Chondrocyte (in vitro differentiated cells): ENCODE measurements around the gene MED14. TPM values are rescaled to one million over a fixed set of nuclear protein-coding genes. Genes with fewer than 3 reads are reported as not detected.
A peak's percentile ranks its signal among the peaks of the same experiment; 100 is the strongest.

Experiments used
- DNase-seq: peaks from one replicate; pipeline ENCODE4 v3.0.0; 2021; ENCODE audit warnings: mixed read lengths, low spot score
- H3K27ac Mint-ChIP-seq: one replicate; pipeline ENCODE4 v1.8.0; 2021; ENCODE audit warnings: mild to moderate bottlenecking, moderate library complexity, mixed read lengths; ENCODE audit not compliant: unreplicated experiment
- H3K27me3 Mint-ChIP-seq: 2 replicates; pipeline ENCODE4 v1.8.0; 2021; ENCODE audit warnings: low read depth, mixed read lengths
- H3K36me3 Mint-ChIP-seq: 2 replicates; pipeline ENCODE4 v1.8.0; 2021; ENCODE audit warnings: low read depth, mixed read lengths
- H3K4me1 Mint-ChIP-seq: 2 replicates; pipeline ENCODE4 v1.8.0; 2021; ENCODE audit warnings: low read depth, mild to moderate bottlenecking, mixed read lengths
- H3K4me3 Mint-ChIP-seq: one replicate; pipeline ENCODE4 v1.8.0; 2021; ENCODE audit warnings: mild to moderate bottlenecking, moderate library complexity, mixed read lengths; ENCODE audit not compliant: unreplicated experiment
- H3K9me3 Mint-ChIP-seq: 2 replicates; pipeline ENCODE4 v1.8.0; 2021; ENCODE audit warnings: low read depth, mixed read lengths
- total RNA-seq: library from RNA; stranded (reverse); gene quantifications from 3 replicates; pipeline ENCODE4 v1.2.1, GENCODE V29; 2021
- TF ChIP-seq, protein P1 (sequence below): fragments of 200-600 bp; sonication (generic); IDR thresholded peaks from 2 replicates; pipeline ENCODE4 v1.5.0; 2021; ENCODE audit warnings: antibody characterized with exemption, mild to moderate bottlenecking, moderate library complexity

MED14 gene
- total RNA-seq, 1 donor from 2014 or later: 62.9 TPM

DNA sequence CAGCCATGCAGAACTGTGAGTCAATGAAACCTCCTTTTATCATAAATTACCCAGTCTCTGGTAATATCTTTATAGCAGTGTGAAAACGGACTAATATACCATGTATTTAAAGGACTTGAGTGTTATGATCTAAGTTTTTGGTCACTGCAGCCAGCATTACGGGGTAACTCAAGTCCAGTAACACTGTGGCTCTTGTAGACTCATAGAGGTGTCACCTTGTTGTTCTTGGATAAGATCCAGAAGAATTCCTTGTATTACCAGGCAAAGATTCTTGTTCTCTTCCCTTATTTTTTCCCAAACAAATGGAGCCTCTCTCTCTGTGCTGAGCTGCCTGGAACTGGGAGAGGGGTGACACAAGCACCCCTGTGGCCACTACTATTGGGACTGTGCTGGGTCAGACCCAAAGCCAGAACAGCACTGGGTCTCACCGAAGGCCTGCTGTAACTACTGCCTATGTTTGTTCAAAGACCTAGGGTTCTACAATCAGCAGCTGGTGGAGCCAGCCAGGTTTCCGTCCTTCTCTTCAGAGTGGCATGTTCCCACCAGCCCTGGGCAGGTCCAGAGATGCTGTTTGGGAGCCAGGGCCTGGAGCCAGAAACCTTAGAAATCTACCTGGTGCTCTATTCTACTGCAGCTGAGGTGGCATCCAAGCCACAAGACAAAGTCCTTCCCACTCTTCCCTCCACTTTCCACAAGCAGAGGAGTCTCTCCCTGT, 43.7 kb upstream of the MED14 start:
- DNase-seq: no peak
- Mint-ChIP-seq H3K9me3 (peaks cover 3% of the 10 kb centered on the region), H3K27me3 (no peaks in the 10 kb centered on the region), H3K27ac (peak overlapping the region; percentile 23), H3K4me1 (peaks cover 51% of the 10 kb centered on the region), H3K36me3 (no peaks in the 10 kb centered on the region), H3K4me3 (no peak overlapping the region)
- TF ChIP-seq, protein P1, sequence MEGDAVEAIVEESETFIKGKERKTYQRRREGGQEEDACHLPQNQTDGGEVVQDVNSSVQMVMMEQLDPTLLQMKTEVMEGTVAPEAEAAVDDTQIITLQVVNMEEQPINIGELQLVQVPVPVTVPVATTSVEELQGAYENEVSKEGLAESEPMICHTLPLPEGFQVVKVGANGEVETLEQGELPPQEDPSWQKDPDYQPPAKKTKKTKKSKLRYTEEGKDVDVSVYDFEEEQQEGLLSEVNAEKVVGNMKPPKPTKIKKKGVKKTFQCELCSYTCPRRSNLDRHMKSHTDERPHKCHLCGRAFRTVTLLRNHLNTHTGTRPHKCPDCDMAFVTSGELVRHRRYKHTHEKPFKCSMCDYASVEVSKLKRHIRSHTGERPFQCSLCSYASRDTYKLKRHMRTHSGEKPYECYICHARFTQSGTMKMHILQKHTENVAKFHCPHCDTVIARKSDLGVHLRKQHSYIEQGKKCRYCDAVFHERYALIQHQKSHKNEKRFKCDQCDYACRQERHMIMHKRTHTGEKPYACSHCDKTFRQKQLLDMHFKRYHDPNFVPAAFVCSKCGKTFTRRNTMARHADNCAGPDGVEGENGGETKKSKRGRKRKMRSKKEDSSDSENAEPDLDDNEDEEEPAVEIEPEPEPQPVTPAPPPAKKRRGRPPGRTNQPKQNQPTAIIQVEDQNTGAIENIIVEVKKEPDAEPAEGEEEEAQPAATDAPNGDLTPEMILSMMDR: no peak

DNA sequence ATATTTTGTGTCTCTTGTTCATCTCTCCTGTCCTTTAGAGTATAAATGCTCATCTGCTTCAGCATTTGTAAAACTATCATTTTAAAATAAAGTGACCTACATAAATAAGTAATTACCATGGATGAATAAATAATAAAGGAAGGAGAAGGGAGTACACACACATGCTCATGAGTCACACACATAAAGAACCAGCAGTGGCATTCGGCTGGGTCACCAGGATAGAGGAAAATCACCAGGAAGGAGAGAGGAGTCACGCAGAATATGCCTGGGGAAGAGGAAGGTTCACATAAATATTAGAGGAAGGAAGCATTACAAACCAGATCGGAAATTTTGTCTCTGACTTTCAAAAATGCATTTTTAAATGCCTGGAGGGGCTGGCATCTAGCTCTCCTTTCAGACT, 38.5 kb upstream of the MED14 start:
- TF ChIP-seq, protein P1: no peak
- DNase-seq: no peak
- no peaks in the 10 kb centered on the region for H3K36me3 Mint-ChIP-seq
- no peak overlapping the region for H3K4me3 Mint-ChIP-seq
- peak overlapping the region; percentile 86 for H3K27ac Mint-ChIP-seq
- H3K4me1 Mint-ChIP-seq: peaks cover 48% of the 10 kb centered on the region
- peaks cover 6% of the 10 kb centered on the region for H3K9me3 Mint-ChIP-seq
- no peaks in the 10 kb centered on the region for H3K27me3 Mint-ChIP-seq

DNA sequence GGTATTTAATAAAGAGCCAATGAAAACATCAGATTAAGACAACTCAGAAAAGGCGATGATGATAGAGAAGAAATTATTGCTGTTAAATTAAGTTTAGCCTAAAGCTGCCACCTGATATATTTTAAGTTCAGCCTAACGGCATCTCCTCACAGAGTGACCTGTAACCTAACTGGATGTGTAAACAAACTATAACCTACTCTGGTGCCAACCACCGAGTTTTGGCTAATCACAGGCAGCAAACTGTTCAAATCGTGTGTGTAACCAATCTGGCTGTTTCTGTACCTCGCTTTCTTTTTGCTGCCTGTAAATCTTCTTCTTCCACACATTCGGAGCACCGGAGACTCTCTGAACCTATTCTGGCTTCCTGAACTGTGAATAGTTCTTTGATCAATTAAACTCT, 37.8 kb upstream of the MED14 start:
- Mint-ChIP-seq H3K36me3 (no peaks in the 10 kb centered on the region), H3K9me3 (peaks cover 6% of the 10 kb centered on the region), H3K4me1 (peaks cover 42% of the 10 kb centered on the region), H3K4me3 (no peak overlapping the region), H3K27ac (peak overlapping the region; percentile 86), H3K27me3 (no peaks in the 10 kb centered on the region)
- TF ChIP-seq, protein P1: no peak
- no peak for DNase-seq

DNA sequence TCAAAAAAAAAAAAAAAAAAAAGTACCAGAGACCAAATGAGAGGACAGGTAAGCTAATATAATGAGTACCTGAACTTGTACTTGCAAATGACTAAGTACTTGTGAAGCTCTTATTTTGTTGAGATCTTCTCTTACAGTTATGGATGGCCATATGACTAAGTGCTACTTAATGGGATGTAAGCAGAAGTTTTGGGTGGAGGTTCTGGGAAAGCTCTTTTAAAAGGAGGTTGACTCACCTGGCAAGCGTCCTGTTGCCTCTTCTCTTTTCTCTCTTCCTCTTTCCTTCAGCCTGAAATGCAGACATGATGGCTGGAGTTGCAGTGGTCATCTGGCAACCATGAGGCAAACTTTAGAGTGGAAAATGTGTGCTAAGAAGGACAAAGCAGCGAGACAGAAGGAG, 36.9 kb upstream of the MED14 start:
- no peak for DNase-seq

DNA sequence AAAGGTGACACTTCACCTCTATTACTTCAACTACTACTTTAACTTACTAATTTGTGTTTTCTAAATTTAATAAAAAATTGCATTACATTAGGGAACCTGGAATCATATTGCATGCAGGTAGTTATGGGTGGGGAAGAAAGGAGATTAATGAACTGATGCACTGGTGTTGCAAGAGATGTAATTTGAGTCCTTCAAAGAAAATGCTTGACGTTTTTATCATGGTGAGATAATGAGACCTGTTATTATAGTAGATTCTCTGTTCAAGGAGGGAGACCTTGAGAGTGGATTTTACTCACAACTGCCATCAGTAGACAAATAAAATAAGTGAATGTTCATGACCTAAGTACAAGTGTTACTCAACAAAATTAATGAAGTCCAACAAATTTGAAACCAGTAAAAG, 26.4 kb upstream of the MED14 start:
- peaks cover 12% of the 10 kb centered on the region for H3K9me3 Mint-ChIP-seq
- no peak for DNase-seq
- H3K4me3 Mint-ChIP-seq: no peak overlapping the region
- no peaks in the 10 kb centered on the region for H3K36me3 Mint-ChIP-seq
- H3K27ac Mint-ChIP-seq: no peak overlapping the region
- TF ChIP-seq, protein P1: no peak
- no peaks in the 10 kb centered on the region for H3K27me3 Mint-ChIP-seq
- H3K4me1 Mint-ChIP-seq: peaks cover 3% of the 10 kb centered on the region

More for the DNA sequence above, 36.9 kb upstream of the MED14 start:
- Mint-ChIP-seq H3K27me3 (no peaks in the 10 kb centered on the region), H3K4me1 (peaks cover 37% of the 10 kb centered on the region), H3K9me3 (peaks cover 6% of the 10 kb centered on the region), H3K4me3 (no peak overlapping the region), H3K36me3 (no peaks in the 10 kb centered on the region), H3K27ac (peak overlapping the region; percentile 37)
- TF ChIP-seq, protein P1: no peak
